Activated CD8-positive, alpha-beta memory T cell treated with anti-CD3 and anti-CD28 coated beads, Interleukin-2, amount 10 ng/mL, durations not matched to agents 7 days and 5 days (primary cell): Measurements from ENCODE around the gene TSEN15. TPM values are rescaled to one million over a fixed set of nuclear protein-coding genes. Genes with fewer than 3 reads are reported as not detected.

Experiments used
- ATAC-seq: fragments of 150-1000 bp; cut with Tn5 transposase; one replicate; pipeline ENCODE4 v1.10.0; 2021; ENCODE audit warnings: moderate library complexity
- CTCF ChIA-PET: fragments of 350-600 bp; sonication (Branson Sonifier 250); formaldehyde crosslinking; loops from one replicate; lab custom pipeline; 2021; ENCODE audit warnings: antibody characterized with exemption; lab: Charles Lee
- DNase-seq: peaks from one replicate; pipeline ENCODE4 v3.0.0-alpha.2; 2020
- H3K27ac Mint-ChIP-seq: one replicate; pipeline ENCODE4 v1.8.0; 2021; ENCODE audit warnings: mild to moderate bottlenecking, mixed read lengths
- H3K27me3 Mint-ChIP-seq: one replicate; pipeline ENCODE4 v1.8.0; 2021; ENCODE audit warnings: mixed read lengths
- H3K36me3 Mint-ChIP-seq: one replicate; pipeline ENCODE4 v1.8.0; 2021; ENCODE audit warnings: mild to moderate bottlenecking, mixed read lengths
- H3K4me1 Mint-ChIP-seq: one replicate; pipeline ENCODE4 v1.8.0; 2021; ENCODE audit warnings: mixed read lengths
- H3K4me3 Mint-ChIP-seq: one replicate; pipeline ENCODE4 v1.8.0; 2021; ENCODE audit warnings: mild to moderate bottlenecking, moderate library complexity, mixed read lengths
- H3K9me3 Mint-ChIP-seq: one replicate; pipeline ENCODE4 v1.8.0; 2022; ENCODE audit warnings: low read depth, mixed read lengths
- total RNA-seq, 2 experiments: library from RNA; stranded (reverse); gene quantifications; one replicate each; pipeline ENCODE4 v1.2.3, GENCODE V29; 2021

The TSEN15 gene
- total RNA-seq, 2 experiments from 2014 or later = 37.6 to 45.1 TPM

DNA sequence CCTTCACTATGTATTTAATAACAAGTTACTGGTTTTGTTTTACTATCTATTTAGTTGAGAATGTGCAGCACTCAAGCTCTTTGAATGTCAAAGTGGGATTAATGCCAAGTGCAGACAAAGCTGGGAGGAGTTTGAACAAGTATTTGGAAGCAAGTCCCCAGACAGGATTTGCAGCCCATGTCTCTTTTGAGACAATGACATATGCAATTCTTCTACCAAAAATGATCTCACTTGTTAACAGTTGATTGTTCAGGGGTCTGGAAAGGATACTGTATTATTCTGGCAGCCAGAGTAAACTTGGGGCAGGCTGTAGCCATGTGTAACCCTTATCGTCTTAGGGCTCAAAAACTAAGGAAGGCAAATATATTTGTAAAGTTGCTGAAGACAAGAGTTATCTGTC lies 29.8 kb upstream of the TSEN15 start:
- CTCF ChIA-PET = no interaction called here
- ATAC-seq = no peak
- H3K4me3 Mint-ChIP-seq = no peak overlapping the region
- H3K9me3 Mint-ChIP-seq = no peaks in the 10 kb centered on the region
- DNase-seq = no peak
- no peaks in the 10 kb centered on the region for H3K4me1 Mint-ChIP-seq
- no peak overlapping the region for H3K27ac Mint-ChIP-seq
- H3K36me3 Mint-ChIP-seq = no peaks in the 10 kb centered on the region
- peaks cover 2% of the 10 kb centered on the region for H3K27me3 Mint-ChIP-seq

DNA sequence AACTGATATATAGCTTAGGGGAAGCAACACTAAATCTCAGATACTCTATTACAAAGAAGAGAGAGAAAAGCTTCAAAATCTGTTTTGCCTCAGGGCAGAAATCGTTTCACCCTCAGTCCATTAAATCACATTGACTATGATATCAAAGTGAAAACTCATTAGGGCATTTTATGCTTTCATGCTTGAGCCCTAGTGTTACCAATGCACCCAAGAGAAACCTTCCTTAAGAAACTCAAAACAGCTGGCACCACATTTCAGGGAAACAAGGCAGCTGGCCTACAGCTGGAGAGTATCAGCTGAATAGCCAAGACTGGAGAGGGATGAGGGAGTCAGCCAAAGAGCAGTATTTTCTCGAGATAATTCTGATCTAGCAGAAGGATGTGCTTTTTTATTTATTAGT lies 28.9 kb upstream of the TSEN15 start:
- ATAC-seq = no peak
- CTCF ChIA-PET = interaction anchor here (1.6 kb wide), 1 partner anchor 26 kb away, joined by 3 read pairs; no protein-coding TSS in a partner anchor
- no peak overlapping the region for H3K4me3 Mint-ChIP-seq
- DNase-seq = no peak
- no peaks in the 10 kb centered on the region for H3K4me1 Mint-ChIP-seq
- no peaks in the 10 kb centered on the region for H3K36me3 Mint-ChIP-seq
- H3K9me3 Mint-ChIP-seq = no peaks in the 10 kb centered on the region
- peaks cover 2% of the 10 kb centered on the region for H3K27me3 Mint-ChIP-seq
- H3K27ac Mint-ChIP-seq = no peak overlapping the region

DNA sequence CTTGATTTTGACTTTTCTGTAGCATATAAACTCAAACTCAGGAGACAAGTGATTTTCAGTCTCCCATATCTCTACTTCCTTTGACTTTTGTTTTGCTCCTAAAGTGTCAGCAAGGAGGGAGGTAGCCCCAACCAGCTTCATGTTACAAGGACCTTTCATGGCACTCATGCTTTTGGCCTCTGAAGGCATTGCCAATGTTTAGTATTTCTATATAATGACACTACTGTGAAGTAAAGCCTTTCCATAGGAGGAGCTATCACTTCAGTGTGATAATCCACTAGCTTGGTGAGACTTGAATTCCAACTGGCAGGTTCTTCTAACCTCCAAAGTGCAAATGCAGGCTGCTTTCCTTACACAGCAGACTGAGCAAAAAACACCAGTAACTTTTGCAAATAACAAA lies 28.4 kb upstream of the TSEN15 start:
- no peaks in the 10 kb centered on the region for H3K36me3 Mint-ChIP-seq
- no peaks in the 10 kb centered on the region for H3K4me1 Mint-ChIP-seq
- no peak for DNase-seq
- no peak for ATAC-seq
- CTCF ChIA-PET = interaction anchor here (1.6 kb wide), 1 partner anchor 27 kb away, joined by 3 read pairs; no protein-coding TSS in a partner anchor
- no peak overlapping the region for H3K27ac Mint-ChIP-seq
- H3K4me3 Mint-ChIP-seq = no peak overlapping the region
- H3K27me3 Mint-ChIP-seq = peaks cover 2% of the 10 kb centered on the region
- H3K9me3 Mint-ChIP-seq = no peaks in the 10 kb centered on the region

DNA sequence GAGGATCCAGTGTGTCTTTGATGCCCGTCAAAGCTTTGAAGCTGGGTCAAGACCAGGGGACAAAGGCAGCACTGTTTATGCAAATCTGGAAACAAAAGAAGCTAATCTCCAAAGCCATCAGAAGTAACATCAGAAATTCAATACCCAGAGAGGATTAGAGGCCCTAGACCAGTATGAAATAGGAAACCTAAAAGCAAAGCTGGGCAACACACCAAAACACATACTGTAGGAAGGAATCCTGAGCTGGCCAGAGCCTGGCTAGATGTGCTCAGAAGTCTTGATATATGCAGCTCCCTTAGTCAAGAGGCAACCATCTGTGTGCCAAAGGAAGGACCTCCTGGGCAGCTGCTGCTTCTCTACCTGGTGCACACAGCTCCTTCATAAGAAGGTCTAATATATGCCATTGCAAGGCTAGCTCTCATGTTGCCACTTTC lies 26.3 kb upstream of the TSEN15 start:
- Mint-ChIP-seq H3K4me1 (no peaks in the 10 kb centered on the region), H3K4me3 (no peak overlapping the region), H3K27me3 (peaks cover 2% of the 10 kb centered on the region), H3K9me3 (no peaks in the 10 kb centered on the region), H3K27ac (no peak overlapping the region), H3K36me3 (no peaks in the 10 kb centered on the region)
- no peak for DNase-seq
- ATAC-seq = no peak
- CTCF ChIA-PET = interaction anchor here (0.7 kb wide), 1 partner anchor 19 kb away, joined by 3 read pairs; no protein-coding TSS in a partner anchor

DNA sequence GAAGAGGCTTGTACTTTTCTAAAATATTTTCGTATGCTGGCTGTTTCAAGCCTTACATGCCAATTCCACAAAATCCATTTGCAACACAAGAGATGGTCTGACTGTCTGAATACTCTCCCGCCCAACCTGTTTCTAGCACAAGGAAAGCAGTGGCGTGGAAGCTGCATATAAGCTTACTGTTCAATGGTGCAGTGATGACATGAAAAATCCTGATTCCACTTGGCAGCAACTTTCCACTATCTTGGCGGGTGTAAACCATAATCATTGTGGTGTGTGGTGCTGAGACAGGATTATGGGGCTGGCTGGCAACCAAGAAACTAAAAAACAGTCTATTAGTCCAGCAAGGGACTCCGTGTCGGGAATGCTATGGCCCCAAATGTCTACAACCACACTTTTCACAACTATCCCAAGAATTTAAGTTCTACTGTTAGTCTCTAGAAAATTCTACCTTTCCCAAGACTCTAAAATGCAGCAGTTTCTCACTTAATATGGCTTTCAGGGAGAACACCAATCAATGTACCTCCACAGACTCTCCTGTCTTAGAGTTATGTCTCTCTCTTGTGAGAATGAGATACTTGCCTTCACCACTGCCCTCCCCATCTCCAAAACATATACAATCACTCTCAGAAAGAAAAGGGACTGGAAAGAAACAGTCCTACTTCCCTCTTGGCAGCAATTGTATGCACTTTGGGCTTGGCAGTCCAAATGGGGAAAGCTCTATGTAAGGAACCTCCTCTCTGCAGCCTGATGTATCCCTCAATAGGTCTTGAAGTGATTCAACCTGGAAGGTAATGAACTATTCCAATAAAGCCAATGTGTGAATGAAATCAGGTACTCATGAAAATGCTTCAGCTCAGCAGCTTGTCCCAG lies 23.5 kb upstream of the TSEN15 start:
- DNase-seq (no peak), ATAC-seq (no peak)
- H3K27ac Mint-ChIP-seq = no peak overlapping the region
- H3K9me3 Mint-ChIP-seq = no peaks in the 10 kb centered on the region
- no peaks in the 10 kb centered on the region for H3K36me3 Mint-ChIP-seq
- peaks cover 5% of the 10 kb centered on the region for H3K27me3 Mint-ChIP-seq
- no peak overlapping the region for H3K4me3 Mint-ChIP-seq
- no peaks in the 10 kb centered on the region for H3K4me1 Mint-ChIP-seq
- CTCF ChIA-PET = no interaction called here

DNA sequence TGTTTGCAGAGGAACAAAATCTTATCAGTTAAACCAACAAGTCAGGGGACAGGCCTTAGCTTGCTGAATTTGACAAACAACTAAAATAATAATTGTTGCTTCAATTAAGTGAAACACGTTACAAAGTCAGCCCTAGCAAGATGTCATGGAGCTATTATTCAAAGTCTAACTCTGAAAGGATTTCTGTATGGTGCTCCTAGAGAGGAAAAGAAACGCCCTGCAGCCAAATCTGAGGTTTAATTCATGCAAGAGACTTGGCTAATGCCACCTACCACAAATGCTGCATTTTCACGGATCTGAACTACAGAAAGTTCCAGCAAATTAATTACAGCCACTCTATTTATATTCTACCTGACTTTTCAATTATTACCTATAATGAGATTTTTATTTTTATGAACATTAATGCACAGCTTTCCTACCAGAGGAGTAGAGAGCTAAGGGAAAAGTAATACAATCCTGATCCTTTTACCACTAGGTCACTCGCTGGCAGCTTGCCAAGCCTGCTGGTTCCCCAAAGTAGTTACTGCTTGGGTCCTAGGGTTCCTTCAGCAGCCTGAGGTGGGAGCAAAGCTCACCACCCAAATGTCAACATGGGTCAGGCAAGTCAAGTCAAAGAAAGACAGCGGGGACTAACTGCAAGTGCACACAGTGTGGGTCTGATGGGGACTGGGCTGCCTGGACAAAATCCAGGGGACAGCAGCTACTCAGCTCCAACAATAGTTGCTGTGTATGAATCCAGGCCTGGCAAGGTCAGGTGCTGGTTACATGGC lies 22.5 kb upstream of the TSEN15 start:
- no peak overlapping the region for H3K27ac Mint-ChIP-seq
- H3K27me3 Mint-ChIP-seq = peaks cover 10% of the 10 kb centered on the region
- H3K4me3 Mint-ChIP-seq = no peak overlapping the region
- peaks cover 6% of the 10 kb centered on the region for H3K4me1 Mint-ChIP-seq
- no peak for ATAC-seq
- no peak for DNase-seq
- CTCF ChIA-PET = no interaction called here
- H3K9me3 Mint-ChIP-seq = no peaks in the 10 kb centered on the region
- no peaks in the 10 kb centered on the region for H3K36me3 Mint-ChIP-seq

DNA sequence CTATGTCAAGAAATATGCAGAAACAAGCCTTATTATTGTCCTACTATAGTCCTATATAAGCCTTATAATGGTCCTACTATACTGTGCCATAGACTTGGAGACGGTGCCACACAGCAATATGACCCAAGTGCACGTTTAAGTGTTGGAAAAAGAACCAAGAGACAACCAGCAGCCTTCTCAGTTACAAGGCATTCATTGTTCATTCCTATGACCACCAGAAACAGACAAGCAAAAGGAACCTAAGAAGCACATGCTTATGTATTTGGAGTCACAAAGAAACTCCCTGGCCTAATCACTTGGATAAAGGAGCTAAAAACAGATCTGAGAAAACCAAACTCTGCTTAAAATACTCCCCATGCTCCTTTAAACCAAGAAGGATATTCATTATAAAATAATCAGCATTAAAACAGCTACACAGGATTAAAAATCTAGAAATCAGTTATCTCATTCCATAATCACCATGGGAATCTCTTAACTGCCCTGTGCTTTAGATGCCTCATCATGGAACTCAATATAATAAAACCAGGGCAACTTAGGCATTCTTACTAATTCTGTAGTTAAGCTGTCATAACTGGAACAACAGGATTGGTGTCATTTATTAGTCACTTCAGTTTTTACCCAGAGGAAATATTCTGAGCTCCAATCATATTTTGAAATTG lies 21.0 kb upstream of the TSEN15 start:
- no peaks in the 10 kb centered on the region for H3K9me3 Mint-ChIP-seq
- CTCF ChIA-PET = interaction anchor here (0.9 kb wide), 1 partner anchor 21 kb away, joined by 3 read pairs; the partner anchor contains the start of gene TSEN15
- H3K27me3 Mint-ChIP-seq = peaks cover 14% of the 10 kb centered on the region
- ATAC-seq (no peak), DNase-seq (no peak)
- H3K4me1 Mint-ChIP-seq = peaks cover 15% of the 10 kb centered on the region
- no peak overlapping the region for H3K4me3 Mint-ChIP-seq
- H3K27ac Mint-ChIP-seq = no peak overlapping the region
- peaks cover 1% of the 10 kb centered on the region for H3K36me3 Mint-ChIP-seq

DNA sequence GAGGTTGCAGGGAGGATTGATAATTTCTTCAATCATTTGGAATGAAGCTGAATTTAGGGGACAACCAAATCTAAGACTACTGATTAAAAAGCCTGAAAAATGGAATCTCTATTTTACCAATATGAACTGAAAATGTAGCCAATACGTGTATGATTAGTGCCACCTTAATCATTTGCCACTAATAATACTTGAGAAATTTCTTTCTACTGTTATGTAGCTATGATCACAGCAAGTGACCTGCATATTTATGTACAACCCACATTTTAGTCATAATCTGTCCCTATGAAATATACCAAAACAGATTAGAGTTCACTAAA lies 20.5 kb upstream of the TSEN15 start:
- peaks cover 19% of the 10 kb centered on the region for H3K4me1 Mint-ChIP-seq
- ATAC-seq = no peak
- CTCF ChIA-PET = interaction anchor here (0.9 kb wide), 1 partner anchor 20 kb away, joined by 3 read pairs; the partner anchor contains the start of gene TSEN15
- H3K9me3 Mint-ChIP-seq = no peaks in the 10 kb centered on the region
- DNase-seq = no peak
- H3K36me3 Mint-ChIP-seq = peaks cover 1% of the 10 kb centered on the region
- H3K27ac Mint-ChIP-seq = no peak overlapping the region
- H3K4me3 Mint-ChIP-seq = no peak overlapping the region
- peaks cover 19% of the 10 kb centered on the region for H3K27me3 Mint-ChIP-seq

DNA sequence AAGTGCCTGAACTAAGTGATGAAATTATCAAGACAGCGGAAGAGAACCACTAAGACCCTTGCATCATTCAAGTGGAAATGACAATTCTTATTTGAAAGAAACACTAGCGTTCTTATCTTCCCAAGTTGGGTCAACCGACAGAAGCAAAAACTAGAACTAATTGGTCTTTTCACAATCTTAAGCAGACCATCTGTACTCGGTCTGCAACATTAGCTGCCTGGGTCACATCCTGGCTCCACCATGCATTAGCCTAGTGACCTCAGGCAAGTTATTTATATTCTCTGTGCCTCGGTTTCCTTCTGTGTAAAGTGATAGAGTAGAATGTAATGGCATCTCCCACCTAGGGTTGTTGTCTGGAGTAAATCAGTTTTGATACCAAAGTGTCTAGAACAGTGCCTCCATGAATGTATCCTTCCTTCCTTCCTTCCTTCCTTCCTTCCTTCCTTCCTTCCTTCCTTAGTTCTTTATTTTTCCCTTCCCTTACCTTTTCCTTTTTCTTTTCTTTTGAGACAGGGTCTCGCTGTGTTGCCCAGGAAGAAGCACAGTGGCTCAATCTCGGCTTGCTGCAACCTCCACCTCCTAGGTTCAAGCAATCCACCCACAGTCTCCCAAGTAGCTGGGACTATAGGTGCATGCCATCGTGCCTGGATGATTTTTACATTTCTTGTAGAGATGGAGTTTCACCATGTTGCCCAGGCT lies 20.0 kb upstream of the TSEN15 start:
- H3K4me3 Mint-ChIP-seq = no peak overlapping the region
- DNase-seq = no peak
- peaks cover 1% of the 10 kb centered on the region for H3K36me3 Mint-ChIP-seq
- no peaks in the 10 kb centered on the region for H3K9me3 Mint-ChIP-seq
- CTCF ChIA-PET = interaction anchor here (0.6 to 0.9 kb wide), 3 partner anchors 20 to 516 kb away, joined by 3 to 4 read pairs (median 3); partner anchors contain the start of gene TSEN15
- peaks cover 22% of the 10 kb centered on the region for H3K27me3 Mint-ChIP-seq
- H3K4me1 Mint-ChIP-seq = peaks cover 23% of the 10 kb centered on the region
- ATAC-seq = no peak
- H3K27ac Mint-ChIP-seq = no peak overlapping the region

DNA sequence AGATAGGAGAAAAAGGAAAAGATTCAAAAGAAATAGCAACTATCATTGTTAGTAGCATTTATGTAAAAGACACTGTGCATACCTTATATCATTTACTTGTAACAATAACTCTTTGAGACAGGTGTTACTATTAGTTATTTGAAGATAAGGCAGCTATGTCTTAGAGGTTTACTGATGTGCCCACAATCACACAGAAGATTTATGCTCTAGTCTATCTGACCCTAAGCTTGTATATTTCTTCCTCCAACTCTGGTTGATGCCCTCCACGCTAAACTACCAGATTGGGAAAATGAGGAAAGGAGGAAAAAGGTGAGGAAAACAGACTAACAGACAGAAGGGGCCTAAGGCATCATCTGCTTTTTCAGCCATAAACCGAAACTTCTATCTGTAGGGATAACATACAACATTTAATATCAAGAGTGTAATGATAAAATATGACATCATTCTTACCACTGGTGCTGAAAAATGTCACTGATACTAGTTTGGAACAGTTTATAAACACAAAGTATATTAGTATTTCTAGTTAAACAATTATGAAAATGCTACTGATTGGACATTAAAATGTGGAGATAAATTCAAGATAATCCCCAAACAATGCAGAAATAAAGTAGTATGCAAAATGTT lies 19.1 kb upstream of the TSEN15 start:
- Mint-ChIP-seq H3K4me3 (no peak overlapping the region), H3K27me3 (peaks cover 22% of the 10 kb centered on the region), H3K36me3 (peaks cover 1% of the 10 kb centered on the region), H3K9me3 (no peaks in the 10 kb centered on the region), H3K27ac (no peak overlapping the region), H3K4me1 (peaks cover 23% of the 10 kb centered on the region)
- DNase-seq = no peak
- ATAC-seq = no peak
- CTCF ChIA-PET = interaction anchor here (0.6 to 1.1 kb wide), 3 partner anchors 74 to 517 kb away, joined by 3 to 4 read pairs (median 3); no protein-coding TSS in a partner anchor

DNA sequence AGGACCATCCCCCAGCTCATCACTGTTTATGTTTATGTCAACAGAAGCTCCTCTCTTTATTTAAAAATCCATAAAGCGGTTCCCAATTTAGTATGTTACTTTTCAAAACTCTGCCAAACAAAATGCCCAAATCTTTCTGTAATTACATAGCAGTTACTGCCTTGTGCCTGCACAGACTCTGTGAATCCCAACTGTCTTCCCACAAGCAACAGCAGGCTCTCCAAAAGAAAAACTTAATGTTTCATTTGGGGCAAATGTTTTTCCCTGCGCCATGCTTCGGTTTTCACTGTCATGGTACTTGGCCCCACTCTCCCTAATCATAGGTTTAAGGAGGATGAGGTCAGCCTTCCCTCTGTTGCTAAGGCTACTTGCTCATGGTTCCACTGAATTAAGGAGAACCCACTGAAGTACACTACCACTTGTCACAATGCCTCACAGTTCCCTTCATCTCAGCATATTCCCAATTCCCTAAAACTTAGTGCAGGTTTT lies 18.6 kb upstream of the TSEN15 start:
- CTCF ChIA-PET = interaction anchor here (0.9 to 1.1 kb wide), 3 partner anchors 9 to 117 kb away, joined by 3 to 4 read pairs (median 3); no protein-coding TSS in a partner anchor
- no peaks in the 10 kb centered on the region for H3K9me3 Mint-ChIP-seq
- H3K4me3 Mint-ChIP-seq = no peak overlapping the region
- H3K27ac Mint-ChIP-seq = no peak overlapping the region
- peaks cover 2% of the 10 kb centered on the region for H3K36me3 Mint-ChIP-seq
- H3K4me1 Mint-ChIP-seq = peaks cover 28% of the 10 kb centered on the region
- H3K27me3 Mint-ChIP-seq = peaks cover 25% of the 10 kb centered on the region
- no peak for DNase-seq
- no peak for ATAC-seq

DNA sequence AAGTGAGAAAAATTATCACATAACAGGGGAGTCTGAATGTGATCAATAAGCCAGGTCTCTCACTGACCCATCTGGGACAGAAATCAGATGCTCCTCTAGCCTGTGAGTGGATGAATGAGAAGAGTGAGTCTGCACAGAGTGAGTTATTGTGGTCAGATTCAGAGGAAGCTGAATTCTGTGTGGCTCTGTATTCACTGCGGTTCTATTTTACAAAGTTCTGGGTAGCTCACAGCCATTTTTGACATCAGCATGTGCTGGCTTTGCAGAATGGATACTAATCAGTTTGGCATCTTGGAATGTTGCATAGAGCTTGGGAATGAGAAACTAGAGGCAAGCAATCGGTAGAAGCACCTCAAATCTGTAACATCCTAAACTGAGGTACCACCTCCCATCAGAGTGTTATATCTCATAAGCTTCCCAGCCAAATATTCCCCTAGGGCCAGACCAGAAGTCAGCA lies 17.8 kb upstream of the TSEN15 start:
- Mint-ChIP-seq H3K27me3 (peaks cover 30% of the 10 kb centered on the region), H3K4me1 (peaks cover 30% of the 10 kb centered on the region), H3K27ac (no peak overlapping the region), H3K36me3 (peaks cover 3% of the 10 kb centered on the region), H3K9me3 (no peaks in the 10 kb centered on the region), H3K4me3 (no peak overlapping the region)
- CTCF ChIA-PET = interaction anchor here (1.1 to 1.3 kb wide), 2 partner anchors 8 to 378 kb away, joined by 3 to 4 read pairs; no protein-coding TSS in a partner anchor
- ATAC-seq = peak; percentile 28
- DNase-seq = peak; percentile 42
